ENCODE measurements around the gene LRRC49.

Gene LRRC49

DNA sequence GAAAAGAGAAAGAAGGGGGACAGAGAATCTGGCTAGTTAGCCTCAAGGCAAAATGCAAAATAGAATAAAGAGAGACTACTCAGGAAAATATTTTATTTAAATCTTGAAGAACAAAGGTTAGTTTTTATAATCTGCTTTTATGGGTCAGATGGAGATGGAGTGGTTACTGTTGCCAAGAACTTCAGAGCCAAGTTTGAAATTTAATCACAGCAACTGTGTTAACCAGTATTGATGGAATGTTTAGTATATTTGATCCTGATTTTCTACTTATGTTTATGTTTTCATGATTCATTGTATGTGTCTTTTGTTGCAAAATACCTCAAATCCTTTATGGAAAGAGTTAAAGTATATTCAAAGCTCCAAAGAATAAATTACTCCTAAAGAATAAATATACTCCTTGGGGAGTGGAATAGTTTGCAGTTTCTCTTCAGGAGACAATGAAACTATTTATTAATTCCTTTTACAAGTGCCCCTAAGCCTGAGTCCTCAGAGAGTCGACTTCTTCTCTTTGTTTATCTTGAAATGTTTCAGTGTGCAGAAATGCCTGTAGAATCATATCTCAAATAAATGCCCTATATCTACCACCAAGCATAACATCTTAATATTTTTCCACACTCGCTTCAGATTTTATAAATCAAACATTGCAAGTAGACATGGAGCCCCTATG, 161.8 kb downstream of the LRRC49 start:
- Histone ChIP-seq H3K9me3 (ENCODE audit: low read depth, low read length) (no peaks in the 10 kb centered on the region), H3K9ac (ENCODE audit: insufficient read length) (no peak overlapping the region), H3K27ac (peak overlapping the region; percentile 51; the same call in 1 of the 2 replicates), H3K4me3 (no peak overlapping the region), H3K36me3 (ENCODE audit: insufficient read depth, low read length) (no peaks in the 10 kb centered on the region)
- no peak for DNase-seq (ENCODE audit: low read depth, low spot score)
- TF ChIP-seq FOXP2 (optimal IDR thresholded peaks at IDR 0.05; ENCODE audit: control extremely low read depth, extremely low read length, insufficient read depth) = no peak
- no peak for TF ChIP-seq EZH2 (IDR thresholded peaks at IDR 0.05)
- TF ChIP-seq POLR2AphosphoS5 (IDR thresholded peaks at IDR 0.05; ENCODE audit: borderline replicate concordance, low read depth, low read length) = no peak

DNA sequence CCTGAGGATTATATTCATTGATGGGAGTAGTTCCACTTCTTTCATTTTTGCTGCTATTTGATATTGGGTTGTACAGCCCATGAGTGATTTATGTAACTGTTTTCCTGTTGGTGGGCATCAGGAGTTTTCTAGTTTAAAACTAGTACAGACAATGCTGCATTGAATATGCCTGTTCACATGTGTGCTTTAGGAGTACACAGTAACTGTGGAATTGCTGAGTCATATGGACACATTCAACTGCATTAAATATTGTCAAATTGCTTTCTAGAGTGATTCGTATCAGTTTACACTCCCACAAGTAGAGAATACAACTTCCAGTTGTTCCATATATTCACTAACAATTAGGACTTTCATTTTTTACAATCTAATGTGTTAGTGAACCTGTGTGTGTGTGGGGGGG, 162.8 kb downstream of the LRRC49 start:
- no peak overlapping the region for H3K9ac ChIP-seq (ENCODE audit: insufficient read length)
- H3K27ac ChIP-seq = peak overlapping the region; percentile 1; the same call in 1 of the 2 replicates
- no peak overlapping the region for H3K4me3 ChIP-seq
- TF ChIP-seq POLR2AphosphoS5 (IDR thresholded peaks at IDR 0.05; ENCODE audit: borderline replicate concordance, low read depth, low read length) (no peak), FOXP2 (optimal IDR thresholded peaks at IDR 0.05; ENCODE audit: control extremely low read depth, extremely low read length, insufficient read depth) (no peak), EZH2 (IDR thresholded peaks at IDR 0.05) (no peak)
- no peaks in the 10 kb centered on the region for H3K36me3 ChIP-seq (ENCODE audit: insufficient read depth, low read length)
- no peaks in the 10 kb centered on the region for H3K9me3 ChIP-seq (ENCODE audit: low read depth, low read length)
- no peak for DNase-seq (ENCODE audit: low read depth, low spot score)

DNA sequence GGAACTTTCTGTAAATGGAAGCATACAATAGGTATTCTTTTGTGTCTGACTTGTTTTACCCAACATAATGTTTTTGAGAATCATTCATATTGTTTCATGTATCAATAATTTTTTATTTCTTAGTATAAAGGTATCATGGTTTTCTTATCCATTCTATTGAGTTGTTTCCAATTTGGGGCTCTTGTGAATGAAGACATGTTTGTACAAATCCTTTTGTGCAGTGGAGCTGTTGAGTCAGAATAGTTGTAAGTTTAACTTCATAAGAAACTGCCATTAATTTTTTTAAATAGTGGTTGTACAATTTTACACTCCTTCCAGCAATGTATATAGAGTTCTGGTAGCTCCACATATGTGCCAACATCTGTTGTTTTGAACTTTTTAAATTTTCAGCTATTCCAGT, 163.5 kb downstream of the LRRC49 start:
- Histone ChIP-seq H3K9me3 (ENCODE audit: low read depth, low read length) (no peaks in the 10 kb centered on the region), H3K36me3 (ENCODE audit: insufficient read depth, low read length) (no peaks in the 10 kb centered on the region), H3K9ac (ENCODE audit: insufficient read length) (no peak overlapping the region), H3K27ac (no peak overlapping the region), H3K4me3 (no peak overlapping the region)
- no peak for TF ChIP-seq EZH2 (IDR thresholded peaks at IDR 0.05)
- no peak for TF ChIP-seq FOXP2 (optimal IDR thresholded peaks at IDR 0.05; ENCODE audit: control extremely low read depth, extremely low read length, insufficient read depth)
- no peak for TF ChIP-seq POLR2AphosphoS5 (IDR thresholded peaks at IDR 0.05; ENCODE audit: borderline replicate concordance, low read depth, low read length)
- no peak for DNase-seq (ENCODE audit: low read depth, low spot score)

DNA sequence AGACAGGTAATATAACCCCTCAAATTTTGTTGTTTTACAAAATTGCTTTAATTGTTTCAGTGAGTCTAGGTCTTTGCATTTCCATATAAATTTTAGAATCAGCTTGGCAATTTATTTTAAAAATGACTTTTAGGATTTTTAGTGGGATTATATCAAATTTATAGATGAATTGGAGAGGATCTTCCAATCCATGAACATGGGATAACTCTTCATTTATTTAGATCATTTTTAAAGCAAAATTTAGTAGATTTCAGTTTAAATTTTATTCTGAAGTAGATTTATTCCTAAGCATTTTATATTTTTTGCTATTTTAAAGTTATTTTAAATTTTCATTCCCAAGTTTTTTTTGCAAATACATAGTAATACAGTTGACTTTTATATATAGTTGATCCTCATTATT, 164.5 kb downstream of the LRRC49 start:
- Histone ChIP-seq H3K4me3 (no peak overlapping the region), H3K9me3 (ENCODE audit: low read depth, low read length) (no peaks in the 10 kb centered on the region), H3K9ac (ENCODE audit: insufficient read length) (no peak overlapping the region), H3K27ac (no peak overlapping the region), H3K36me3 (ENCODE audit: insufficient read depth, low read length) (no peaks in the 10 kb centered on the region)
- DNase-seq (ENCODE audit: low read depth, low spot score) = no peak
- TF ChIP-seq FOXP2 (optimal IDR thresholded peaks at IDR 0.05; ENCODE audit: control extremely low read depth, extremely low read length, insufficient read depth) (no peak), EZH2 (IDR thresholded peaks at IDR 0.05) (no peak), POLR2AphosphoS5 (IDR thresholded peaks at IDR 0.05; ENCODE audit: borderline replicate concordance, low read depth, low read length) (no peak)

DNA sequence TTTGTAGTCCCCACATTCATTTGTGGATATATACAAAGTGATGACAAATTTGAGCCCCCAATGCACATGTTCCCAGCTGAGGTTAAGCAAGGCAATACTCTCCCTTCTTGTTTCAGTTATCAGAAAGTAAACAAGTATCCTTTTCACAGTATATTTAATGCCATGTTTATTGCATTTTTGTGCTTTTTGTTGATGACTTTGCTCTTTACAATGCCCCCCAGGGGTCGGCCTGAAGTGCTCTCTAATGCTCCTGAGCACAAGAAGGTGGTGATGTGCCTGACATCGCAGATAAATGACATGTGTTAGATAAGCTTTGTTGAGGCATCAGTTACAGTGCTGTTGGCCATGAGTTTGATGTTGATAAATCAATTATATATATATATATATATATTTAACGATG, 165.0 kb downstream of the LRRC49 start:
- no peak for DNase-seq (ENCODE audit: low read depth, low spot score)
- Histone ChIP-seq H3K9me3 (ENCODE audit: low read depth, low read length) (no peaks in the 10 kb centered on the region), H3K27ac (no peak overlapping the region), H3K4me3 (no peak overlapping the region), H3K9ac (ENCODE audit: insufficient read length) (no peak overlapping the region), H3K36me3 (ENCODE audit: insufficient read depth, low read length) (no peaks in the 10 kb centered on the region)
- TF ChIP-seq POLR2AphosphoS5 (IDR thresholded peaks at IDR 0.05; ENCODE audit: borderline replicate concordance, low read depth, low read length) = no peak
- no peak for TF ChIP-seq EZH2 (IDR thresholded peaks at IDR 0.05)

DNA sequence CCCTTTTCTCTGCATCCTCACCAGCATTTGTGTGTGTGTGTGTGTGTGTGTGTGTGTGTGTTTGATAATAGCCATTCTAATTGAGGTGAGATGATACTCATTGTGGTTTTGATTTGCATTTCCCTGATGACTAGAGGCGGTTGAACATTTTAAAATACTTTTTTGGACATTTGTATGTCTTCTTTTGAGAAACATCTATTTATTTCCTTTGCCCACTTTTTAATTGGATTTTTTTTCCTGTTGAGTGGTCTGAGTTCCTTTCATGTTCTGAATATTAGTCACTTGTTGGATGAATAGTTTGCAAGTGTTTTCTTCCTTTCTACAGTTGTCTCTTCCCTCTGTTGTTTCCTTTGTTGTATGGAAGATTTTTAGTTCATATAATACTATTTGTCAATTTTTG, 168.4 kb downstream of the LRRC49 start:
- H3K27ac ChIP-seq = no peak overlapping the region
- TF ChIP-seq EZH2 (IDR thresholded peaks at IDR 0.05) (no peak), POLR2AphosphoS5 (IDR thresholded peaks at IDR 0.05; ENCODE audit: borderline replicate concordance, low read depth, low read length) (no peak), FOXP2 (optimal IDR thresholded peaks at IDR 0.05; ENCODE audit: control extremely low read depth, extremely low read length, insufficient read depth) (no peak)
- no peak overlapping the region for H3K4me3 ChIP-seq
- DNase-seq (ENCODE audit: low read depth, low spot score) = no peak
- H3K36me3 ChIP-seq (ENCODE audit: insufficient read depth, low read length) = no peaks in the 10 kb centered on the region
- no peak overlapping the region for H3K9ac ChIP-seq (ENCODE audit: insufficient read length)
- H3K9me3 ChIP-seq (ENCODE audit: low read depth, low read length) = no peaks in the 10 kb centered on the region

DNA sequence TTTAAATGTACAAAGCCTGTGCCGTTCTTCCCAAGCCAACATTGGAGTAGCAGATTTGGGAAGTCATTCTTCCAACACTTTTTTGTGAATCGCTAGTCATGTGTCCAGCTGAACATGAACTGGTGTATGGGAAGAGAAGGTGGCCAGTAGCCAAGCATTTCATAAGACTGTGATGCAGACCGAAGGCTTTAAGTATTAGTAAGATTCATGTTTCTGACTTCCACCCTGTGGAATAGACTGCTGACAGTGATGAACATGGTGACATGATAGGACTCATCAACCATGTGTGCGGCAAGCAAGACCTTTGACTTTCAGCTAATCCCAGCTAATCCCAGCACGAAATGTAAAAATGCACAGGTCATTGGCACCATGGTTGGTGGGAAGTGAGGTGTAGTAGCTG, 174.4 kb downstream of the LRRC49 start:
- no peak for DNase-seq (ENCODE audit: low read depth, low spot score)
- Histone ChIP-seq H3K27ac (no peak overlapping the region), H3K9ac (ENCODE audit: insufficient read length) (no peak overlapping the region), H3K4me3 (no peak overlapping the region), H3K9me3 (ENCODE audit: low read depth, low read length) (no peaks in the 10 kb centered on the region), H3K36me3 (ENCODE audit: insufficient read depth, low read length) (no peaks in the 10 kb centered on the region)
- no peak for TF ChIP-seq POLR2AphosphoS5 (IDR thresholded peaks at IDR 0.05; ENCODE audit: borderline replicate concordance, low read depth, low read length)
- TF ChIP-seq EZH2 (IDR thresholded peaks at IDR 0.05) = no peak
- TF ChIP-seq FOXP2 (optimal IDR thresholded peaks at IDR 0.05; ENCODE audit: control extremely low read depth, extremely low read length, insufficient read depth) = no peak

DNA sequence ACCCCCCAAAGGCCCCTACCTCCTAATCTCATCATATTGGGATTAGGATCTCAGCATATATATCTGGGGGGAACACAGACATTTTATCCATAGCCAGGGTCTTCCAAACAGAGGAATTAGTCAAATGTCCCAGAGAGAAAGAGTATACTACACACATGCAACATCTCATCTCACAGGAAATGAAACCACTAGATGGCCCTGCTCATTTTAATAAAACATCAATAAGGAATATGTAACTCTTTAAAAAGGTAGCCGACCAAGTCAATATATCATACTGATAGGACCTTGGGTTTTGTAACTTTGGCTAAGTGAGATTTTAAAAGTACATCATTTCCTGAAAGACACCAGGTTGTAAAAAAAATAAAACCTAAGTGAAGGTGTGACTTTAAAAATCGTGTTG, 177.1 kb downstream of the LRRC49 start:
- TF ChIP-seq FOXP2 (optimal IDR thresholded peaks at IDR 0.05; ENCODE audit: control extremely low read depth, extremely low read length, insufficient read depth) = no peak
- TF ChIP-seq POLR2AphosphoS5 (IDR thresholded peaks at IDR 0.05; ENCODE audit: borderline replicate concordance, low read depth, low read length) = no peak
- TF ChIP-seq EZH2 (IDR thresholded peaks at IDR 0.05) = no peak
- Histone ChIP-seq H3K9ac (ENCODE audit: insufficient read length) (no peak overlapping the region), H3K9me3 (ENCODE audit: low read depth, low read length) (no peaks in the 10 kb centered on the region; the same call in 1 of the 2 replicates), H3K36me3 (ENCODE audit: insufficient read depth, low read length) (no peaks in the 10 kb centered on the region), H3K27ac (no peak overlapping the region), H3K4me3 (no peak overlapping the region)
- DNase-seq (ENCODE audit: low read depth, low spot score) = no peak

DNA sequence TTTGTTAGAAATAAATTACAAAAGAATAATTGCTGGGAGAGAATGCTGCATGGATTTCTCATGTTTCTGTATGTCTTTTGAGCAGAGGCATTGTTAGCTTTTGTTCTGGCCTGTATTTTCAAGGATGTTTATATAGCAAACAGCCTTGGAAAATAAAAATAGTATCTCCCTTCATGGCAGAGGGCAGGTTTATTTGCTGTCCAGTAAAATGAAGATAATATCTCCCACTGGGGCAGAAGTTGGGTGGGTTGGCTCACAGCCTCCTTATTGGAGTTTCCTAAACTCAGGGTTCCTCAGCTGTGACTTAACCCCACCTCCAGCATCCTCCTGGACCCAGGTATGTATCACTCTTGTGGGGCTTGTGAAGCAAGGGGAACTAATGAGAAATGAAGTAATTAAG, 178.9 kb downstream of the LRRC49 start:
- no peaks in the 10 kb centered on the region; the same call in 1 of the 2 replicates for H3K9me3 ChIP-seq (ENCODE audit: low read depth, low read length)
- no peak for DNase-seq (ENCODE audit: low read depth, low spot score)
- no peak for TF ChIP-seq EZH2 (IDR thresholded peaks at IDR 0.05)
- no peak for TF ChIP-seq POLR2AphosphoS5 (IDR thresholded peaks at IDR 0.05; ENCODE audit: borderline replicate concordance, low read depth, low read length)
- no peak for TF ChIP-seq FOXP2 (optimal IDR thresholded peaks at IDR 0.05; ENCODE audit: control extremely low read depth, extremely low read length, insufficient read depth)
- no peak overlapping the region for H3K4me3 ChIP-seq
- no peak overlapping the region for H3K9ac ChIP-seq (ENCODE audit: insufficient read length)
- no peak overlapping the region for H3K27ac ChIP-seq
- H3K36me3 ChIP-seq (ENCODE audit: insufficient read depth, low read length) = no peaks in the 10 kb centered on the region
